ENCODE results near the gene UBA7.

DNA sequence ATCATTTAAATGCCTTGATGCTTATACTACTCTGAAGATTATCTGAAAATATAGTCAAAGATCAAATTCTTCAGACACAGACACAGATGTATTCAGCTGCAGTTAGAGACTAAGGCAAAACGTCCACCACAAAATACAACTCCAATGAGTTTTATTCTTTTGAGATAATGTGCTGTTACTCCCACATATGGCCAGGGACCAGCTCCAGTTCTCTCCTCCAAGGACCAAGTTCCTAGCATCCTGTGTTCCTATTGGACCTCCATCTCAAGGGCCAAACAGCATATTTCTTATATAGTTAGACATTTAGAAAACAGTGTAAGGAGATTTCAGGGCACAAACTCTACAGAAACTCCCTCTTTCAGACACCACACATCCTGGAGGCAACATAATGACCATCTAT is 54.5 kb downstream of the UBA7 start:
- TF ChIP-seq, protein P1, sequence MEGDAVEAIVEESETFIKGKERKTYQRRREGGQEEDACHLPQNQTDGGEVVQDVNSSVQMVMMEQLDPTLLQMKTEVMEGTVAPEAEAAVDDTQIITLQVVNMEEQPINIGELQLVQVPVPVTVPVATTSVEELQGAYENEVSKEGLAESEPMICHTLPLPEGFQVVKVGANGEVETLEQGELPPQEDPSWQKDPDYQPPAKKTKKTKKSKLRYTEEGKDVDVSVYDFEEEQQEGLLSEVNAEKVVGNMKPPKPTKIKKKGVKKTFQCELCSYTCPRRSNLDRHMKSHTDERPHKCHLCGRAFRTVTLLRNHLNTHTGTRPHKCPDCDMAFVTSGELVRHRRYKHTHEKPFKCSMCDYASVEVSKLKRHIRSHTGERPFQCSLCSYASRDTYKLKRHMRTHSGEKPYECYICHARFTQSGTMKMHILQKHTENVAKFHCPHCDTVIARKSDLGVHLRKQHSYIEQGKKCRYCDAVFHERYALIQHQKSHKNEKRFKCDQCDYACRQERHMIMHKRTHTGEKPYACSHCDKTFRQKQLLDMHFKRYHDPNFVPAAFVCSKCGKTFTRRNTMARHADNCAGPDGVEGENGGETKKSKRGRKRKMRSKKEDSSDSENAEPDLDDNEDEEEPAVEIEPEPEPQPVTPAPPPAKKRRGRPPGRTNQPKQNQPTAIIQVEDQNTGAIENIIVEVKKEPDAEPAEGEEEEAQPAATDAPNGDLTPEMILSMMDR (IDR thresholded peaks at IDR 0.05), result no peak
- no peak for TF ChIP-seq POLR2A (IDR thresholded peaks at IDR 0.05)
